T-helper 2 cell treated with Interferon-gamma antibody and Interleukin-4, amounts not matched to agents 100 ng/mL and 5 ng/mL, for 36 hours (primary cell): ENCODE measurements around the gene STAT5A. TPM values are rescaled to one million over a fixed set of nuclear protein-coding genes. Genes with fewer than 3 reads are reported as not detected.
"Not testable (repeated sequence)": the region's sequence is repeated elsewhere in the genome, so short reads cannot be mapped to it uniquely, and the experiment has no call there.

Experiments used
- intact Hi-C: fragments of 100-400 bp; cut with micrococcal nuclease; formaldehyde crosslinking; loops from one replicate; pipeline ENCODE4 v1.15.1; 2023
- total RNA-seq: library from RNA; stranded (reverse); gene quantifications from 2 replicates; pipeline ENCODE4 v1.2.3, GENCODE V29; 2022

The STAT5A gene
- total RNA-seq, 1 donor from 2014 or later, result 123 TPM

GRCh38 chr17:42283241-42284023 lies 4.9 kb upstream of the STAT5A start:
- intact Hi-C loops, result no loop called here

DNA sequence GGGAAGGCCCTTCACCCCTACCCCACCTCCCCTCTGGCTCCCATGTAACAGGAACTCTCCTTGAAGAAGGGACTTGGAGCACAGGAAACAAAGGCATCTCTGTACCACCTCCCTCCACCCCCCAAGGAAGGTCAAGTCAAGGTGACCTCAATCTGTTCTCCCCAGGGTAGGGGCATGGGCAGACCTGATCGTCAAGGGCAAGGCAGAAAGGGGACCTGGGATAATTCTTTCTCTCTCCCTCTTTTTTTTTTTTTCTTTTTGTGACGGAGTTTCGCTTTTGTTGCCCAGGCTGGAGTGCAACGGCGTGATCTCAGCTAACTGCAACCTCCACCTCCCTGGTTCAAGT lies 4.3 kb upstream of the STAT5A start:
- intact Hi-C loops, result no loop called here

- intact Hi-C loops, result no loop called here
Observed at GRCh38 chr17:42284566-42284965, 3.7 kb upstream of the STAT5A start.

GRCh38 chr17:42285346-42286050 lies 2.8 kb upstream of the STAT5A start:
- intact Hi-C loops, result loop anchor here (5.0 kb wide), 1 partner anchor 38 kb away; no protein-coding TSS in a partner anchor

DNA sequence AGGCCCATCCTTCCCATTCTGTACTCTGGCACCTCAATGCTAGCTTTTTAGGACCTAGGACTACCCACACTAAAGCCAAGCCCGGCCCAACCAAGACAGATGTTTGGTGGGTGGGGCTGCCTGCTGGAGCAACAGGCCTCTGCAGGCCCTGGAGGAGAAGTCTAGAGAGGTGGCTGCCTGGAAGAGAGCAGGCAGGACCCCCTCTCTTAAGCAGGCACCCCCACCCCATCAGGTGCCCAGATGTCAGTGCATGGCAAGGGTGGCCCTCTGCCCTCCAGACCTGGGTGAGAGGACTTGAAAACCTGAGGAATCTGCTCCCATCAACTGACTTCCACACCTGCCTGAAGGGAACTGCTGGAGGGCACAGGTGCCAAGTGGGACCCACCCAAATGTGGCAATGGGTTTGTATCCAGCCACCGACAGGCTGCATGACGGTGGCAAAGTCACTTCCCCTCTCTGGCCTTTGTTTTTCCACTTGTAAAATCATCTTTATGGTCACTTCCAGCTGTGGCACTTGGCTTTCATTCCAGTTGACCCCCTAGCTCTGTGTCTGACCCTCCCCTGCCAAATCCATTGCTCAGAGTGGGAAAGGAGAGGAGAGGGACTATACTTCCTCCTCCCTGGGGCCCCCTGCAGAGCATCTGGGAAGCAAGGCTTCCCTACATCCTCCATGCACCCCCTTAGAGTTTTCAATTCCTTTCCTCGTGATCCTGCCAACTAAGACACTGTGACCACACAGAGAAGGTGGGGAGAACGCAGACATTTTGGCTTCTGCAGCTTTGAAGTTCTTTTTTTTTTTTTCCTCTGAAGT lies 1.7 kb upstream of the STAT5A start:
- intact Hi-C loops, result loop anchor here (5.0 kb wide), 1 partner anchor 39 kb away; no protein-coding TSS in a partner anchor

- intact Hi-C loops, result loop anchor here (5.0 kb wide), 1 partner anchor 40 kb away; no protein-coding TSS in a partner anchor
Observed at GRCh38 chr17:42287305-42287976, 857 bp upstream of the STAT5A start.

DNA sequence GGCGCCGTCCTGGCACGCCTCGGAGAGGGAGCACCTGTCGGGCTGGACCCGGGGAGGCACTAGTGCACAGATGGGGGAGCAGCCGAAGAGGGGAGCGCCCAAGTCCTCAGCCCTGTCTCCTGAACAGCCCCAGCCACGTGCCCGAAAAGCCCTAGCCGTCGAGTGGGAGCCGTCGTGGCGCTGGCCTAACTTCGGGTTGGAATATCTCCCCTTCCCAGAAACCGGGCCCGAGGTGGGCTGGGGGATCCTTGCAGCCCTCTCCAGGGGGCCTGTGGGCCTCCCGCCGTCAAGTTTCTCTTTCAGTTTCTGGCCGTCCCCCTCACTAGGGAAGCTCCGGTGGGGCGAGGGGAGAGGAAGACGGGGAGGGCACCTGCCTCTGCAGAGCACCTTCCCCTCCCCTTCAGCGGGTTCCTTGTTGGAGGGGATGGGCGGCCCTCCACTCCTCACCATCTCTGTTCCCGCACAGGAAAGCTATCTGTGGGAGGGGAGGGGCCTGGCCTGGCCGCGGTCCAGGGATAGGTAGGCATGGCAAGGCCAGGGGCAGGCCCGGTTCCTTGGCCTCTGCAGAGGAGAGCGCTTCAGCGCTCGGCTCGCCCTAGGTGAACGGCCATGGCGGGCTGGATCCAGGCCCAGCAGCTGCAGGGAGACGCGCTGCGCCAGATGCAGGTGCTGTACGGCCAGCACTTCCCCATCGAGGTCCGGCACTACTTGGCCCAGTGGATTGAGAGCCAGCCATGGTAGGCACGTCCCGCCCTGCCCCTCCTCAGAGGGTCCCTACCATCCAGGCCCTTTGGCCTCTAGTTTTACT lies 709 bp downstream of the STAT5A start:
- intact Hi-C loops, result loop anchor here (1.0 to 5.0 kb wide), 4 partner anchors 14 to 66 kb away; no protein-coding TSS in a partner anchor

GRCh38 chr17:42289611-42290181 lies 1.4 kb downstream of the STAT5A start:
- intact Hi-C loops, result loop anchor here (2.0 to 5.0 kb wide), 3 partner anchors 42 to 67 kb away; no protein-coding TSS in a partner anchor

DNA sequence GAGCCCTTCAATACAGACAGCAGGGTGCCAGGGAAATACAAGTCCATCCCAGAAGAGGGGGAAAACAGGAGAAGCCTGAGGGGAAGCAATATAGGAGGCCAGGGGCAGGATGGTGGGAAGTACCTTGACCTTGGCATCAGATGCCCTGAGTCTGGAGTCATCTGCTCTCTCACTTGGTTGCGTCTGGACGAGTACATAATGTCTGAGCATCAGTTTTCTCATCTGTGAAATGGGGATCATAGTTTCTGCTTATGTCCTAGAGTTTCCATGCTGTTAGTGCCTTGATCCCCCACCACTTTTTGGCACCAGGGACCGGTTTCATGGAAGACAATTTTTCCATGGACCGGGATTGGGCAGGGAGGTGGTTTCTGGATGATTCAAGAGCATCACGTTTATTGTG lies 2.3 kb downstream of the STAT5A start:
- intact Hi-C loops, result no loop called here

GRCh38 chr17:42291129-42291528 lies 2.8 kb downstream of the STAT5A start:
- intact Hi-C loops, result no loop called here

GRCh38 chr17:42294469-42295398 lies 6.4 kb downstream of the STAT5A start:
- intact Hi-C loops, result no loop called here

DNA sequence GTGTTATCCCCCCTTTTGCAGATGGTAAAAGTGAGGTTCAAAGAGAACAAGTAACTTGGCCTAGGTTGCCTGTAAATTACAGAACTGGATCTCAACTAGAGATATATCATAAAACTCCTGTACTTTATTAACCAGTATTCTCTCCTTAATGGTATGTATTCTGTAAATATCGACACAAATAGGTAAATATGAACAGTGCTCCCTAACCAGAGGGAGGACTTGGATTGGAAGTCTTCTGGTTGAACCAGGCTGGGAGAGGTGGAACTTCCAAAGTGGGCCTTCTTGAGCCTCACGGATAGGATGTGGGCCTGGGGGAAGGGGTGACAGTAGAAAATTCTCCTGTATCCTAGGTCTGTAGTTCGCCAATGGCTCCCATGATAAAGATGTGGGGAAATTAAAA lies 7.7 kb downstream of the STAT5A start:
- intact Hi-C loops, result no loop called here

DNA sequence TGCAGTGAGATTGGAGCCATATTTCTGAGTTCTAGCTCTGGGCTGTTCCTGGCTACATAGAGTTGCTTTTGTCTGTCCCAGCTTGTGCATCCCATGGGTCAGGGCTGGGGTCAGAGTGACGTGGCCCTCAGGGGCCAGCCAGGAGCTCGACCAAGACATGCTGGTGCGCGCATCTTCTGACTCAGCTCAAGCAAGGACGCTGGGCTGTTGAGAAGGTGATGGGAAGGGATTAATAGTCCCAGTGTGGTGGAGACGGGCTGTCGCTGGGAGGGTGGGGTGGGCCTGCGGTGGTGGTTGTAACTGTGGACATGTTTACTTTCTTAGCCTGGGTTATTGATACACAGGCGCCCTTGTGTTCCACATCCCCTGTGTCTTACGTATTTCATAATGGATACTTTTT lies 9.5 kb downstream of the STAT5A start:
- intact Hi-C loops, result not testable (repeated sequence)

GRCh38 chr17:42299361-42299760 lies 11.1 kb downstream of the STAT5A start:
- intact Hi-C loops, result not testable (repeated sequence)

DNA sequence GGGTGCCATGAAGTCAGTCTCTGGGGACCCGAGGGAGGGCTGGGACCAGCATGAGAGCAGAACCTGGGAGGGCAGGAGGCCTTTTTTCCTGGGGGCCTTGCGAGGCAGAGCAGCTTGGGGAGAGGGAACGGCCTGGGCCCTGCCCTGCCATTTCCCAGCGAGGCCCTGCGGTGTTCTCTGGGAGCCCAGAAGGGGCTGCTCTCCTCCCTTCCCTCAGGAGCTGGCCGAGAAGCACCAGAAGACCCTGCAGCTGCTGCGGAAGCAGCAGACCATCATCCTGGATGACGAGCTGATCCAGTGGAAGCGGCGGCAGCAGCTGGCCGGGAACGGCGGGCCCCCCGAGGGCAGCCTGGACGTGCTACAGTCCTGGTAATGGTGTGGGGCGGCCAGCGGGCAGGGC lies 11.6 kb downstream of the STAT5A start:
- intact Hi-C loops, result not testable (repeated sequence)

GRCh38 chr17:42301022-42301421 lies 12.7 kb downstream of the STAT5A start:
- intact Hi-C loops, result no loop called here

DNA sequence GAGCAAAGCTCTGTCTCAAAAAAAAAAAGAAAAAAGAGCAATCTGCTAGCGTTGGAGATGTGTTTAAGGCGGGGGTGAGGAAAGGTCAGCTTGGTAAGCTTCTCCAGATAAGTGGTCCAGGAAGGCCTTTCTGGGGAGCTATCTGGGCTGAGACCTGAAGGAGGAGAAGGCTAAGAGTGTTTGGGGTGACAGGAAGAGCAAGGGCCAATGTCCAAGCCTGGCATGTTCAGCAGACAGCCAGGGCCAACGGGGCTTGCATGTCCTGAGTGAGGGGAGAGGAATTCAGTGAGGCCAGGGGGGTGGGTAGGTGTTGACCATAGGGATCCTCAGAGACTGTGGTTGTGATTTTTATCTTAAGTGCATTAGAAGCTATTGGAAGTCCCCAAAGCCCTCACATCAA lies 15.4 kb downstream of the STAT5A start:
- intact Hi-C loops, result no loop called here

GRCh38 chr17:42304187-42305030 lies 16.1 kb downstream of the STAT5A start:
- intact Hi-C loops, result no loop called here
